ENCODE results near the gene KCNG2. TPM values are rescaled to one million over a fixed set of nuclear protein-coding genes. Genes with fewer than 3 reads are reported as not detected.

Gene KCNG2
- total RNA-seq, 2 experiments from 2014 or later: not detected

DNA sequence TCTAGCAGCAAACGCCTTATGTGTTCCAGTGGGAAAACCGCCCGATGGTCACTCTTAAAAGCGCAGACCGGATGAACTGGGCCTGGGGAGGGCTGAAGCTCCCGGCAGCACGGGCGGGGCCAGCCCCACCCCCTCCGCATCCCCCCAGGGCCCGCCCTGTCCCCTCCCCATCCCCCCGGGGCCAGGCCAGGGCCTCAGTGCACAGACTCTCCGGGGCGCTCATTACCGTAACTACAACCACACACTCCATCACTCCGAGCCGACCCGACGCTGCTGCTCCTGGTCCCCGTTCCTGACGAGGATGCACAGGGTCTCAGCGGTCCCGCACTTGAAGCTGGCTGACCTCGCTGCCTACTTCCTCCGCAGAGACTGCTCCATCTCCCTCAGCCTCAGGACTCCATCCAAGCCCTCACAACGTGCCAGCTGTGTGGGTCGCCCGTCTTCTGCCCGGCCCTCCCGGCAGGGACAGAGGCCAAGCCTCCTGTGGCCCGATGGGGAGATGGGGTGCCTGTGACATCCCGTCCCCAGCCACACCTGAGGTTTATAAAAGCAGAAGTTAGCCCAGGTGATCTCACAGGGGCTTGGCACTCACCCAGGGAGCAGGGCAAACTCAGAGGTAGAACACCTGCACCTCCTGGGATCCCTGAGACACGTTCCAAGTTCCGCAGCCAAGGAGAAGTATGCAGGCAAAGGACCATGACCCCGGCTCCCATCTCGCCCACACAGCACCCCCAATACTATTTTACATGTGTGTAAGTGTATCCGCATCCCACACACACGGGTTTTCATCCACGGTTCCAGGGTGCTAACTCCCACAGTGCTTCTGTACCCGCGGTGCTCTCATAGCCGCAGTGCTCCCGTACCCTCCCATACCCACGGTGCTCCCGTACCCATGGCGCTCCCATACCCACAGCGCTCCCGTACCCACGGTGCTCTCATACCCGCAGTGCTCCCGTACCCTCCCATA, 117.7 kb downstream of the KCNG2 start:
- Mint-ChIP-seq H3K9me3 (peaks cover 7% of the 10 kb centered on the region), H3K27ac (no peak overlapping the region), H3K4me3 (no peak overlapping the region), H3K36me3 (ENCODE audit: low read depth) (peaks cover 44% of the 10 kb centered on the region), H3K4me1 (peaks cover 32% of the 10 kb centered on the region), H3K27me3 (no peaks in the 10 kb centered on the region)
- CTCF ChIA-PET: interaction anchor here (1.1 kb wide), 1 partner anchor 14 kb away, joined by 3 read pairs; no protein-coding TSS in a partner anchor
- POLR2A ChIA-PET: no interaction called here
- no peak for DNase-seq

DNA sequence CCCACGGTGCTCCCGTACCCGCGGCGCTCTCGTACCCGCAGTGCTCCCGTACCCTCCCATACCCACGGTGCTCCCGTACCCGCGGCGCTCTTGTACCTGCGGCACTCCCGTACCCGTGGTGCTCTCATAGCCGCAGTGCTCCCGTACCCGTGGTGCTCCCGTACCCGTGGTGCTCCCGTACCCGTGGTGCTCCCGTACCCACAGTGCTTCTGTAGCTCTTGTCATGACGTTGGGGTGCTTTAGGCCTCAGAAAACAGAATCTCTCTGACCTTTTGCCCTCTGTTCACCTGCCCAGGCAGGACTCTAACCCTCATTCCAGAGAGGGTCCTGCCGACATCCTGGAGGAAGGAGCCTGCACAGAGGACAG, 118.4 kb downstream of the KCNG2 start:
- Mint-ChIP-seq H3K27me3 (no peaks in the 10 kb centered on the region), H3K36me3 (ENCODE audit: low read depth) (peaks cover 40% of the 10 kb centered on the region), H3K9me3 (peaks cover 7% of the 10 kb centered on the region), H3K27ac (no peak overlapping the region), H3K4me1 (peaks cover 29% of the 10 kb centered on the region), H3K4me3 (no peak overlapping the region)
- DNase-seq: no peak
- ChIA-PET POLR2A (no interaction called here), CTCF (interaction anchor here (0.7 to 1.1 kb wide), 2 partner anchors 14 to 254 kb away, joined by 3 read pairs; no protein-coding TSS in a partner anchor)

GRCh38 chr18:79916546-79917168, 118.9 kb downstream of the KCNG2 start:
- DNase-seq: no peak
- Mint-ChIP-seq H3K36me3 (ENCODE audit: low read depth) (peaks cover 40% of the 10 kb centered on the region), H3K4me1 (peaks cover 29% of the 10 kb centered on the region), H3K27me3 (no peaks in the 10 kb centered on the region), H3K4me3 (no peak overlapping the region), H3K27ac (no peak overlapping the region), H3K9me3 (peaks cover 7% of the 10 kb centered on the region)
- ChIA-PET CTCF (interaction anchor here (0.7 to 1.1 kb wide), 2 partner anchors 13 to 253 kb away, joined by 3 read pairs; no protein-coding TSS in a partner anchor), POLR2A (no interaction called here)

DNA sequence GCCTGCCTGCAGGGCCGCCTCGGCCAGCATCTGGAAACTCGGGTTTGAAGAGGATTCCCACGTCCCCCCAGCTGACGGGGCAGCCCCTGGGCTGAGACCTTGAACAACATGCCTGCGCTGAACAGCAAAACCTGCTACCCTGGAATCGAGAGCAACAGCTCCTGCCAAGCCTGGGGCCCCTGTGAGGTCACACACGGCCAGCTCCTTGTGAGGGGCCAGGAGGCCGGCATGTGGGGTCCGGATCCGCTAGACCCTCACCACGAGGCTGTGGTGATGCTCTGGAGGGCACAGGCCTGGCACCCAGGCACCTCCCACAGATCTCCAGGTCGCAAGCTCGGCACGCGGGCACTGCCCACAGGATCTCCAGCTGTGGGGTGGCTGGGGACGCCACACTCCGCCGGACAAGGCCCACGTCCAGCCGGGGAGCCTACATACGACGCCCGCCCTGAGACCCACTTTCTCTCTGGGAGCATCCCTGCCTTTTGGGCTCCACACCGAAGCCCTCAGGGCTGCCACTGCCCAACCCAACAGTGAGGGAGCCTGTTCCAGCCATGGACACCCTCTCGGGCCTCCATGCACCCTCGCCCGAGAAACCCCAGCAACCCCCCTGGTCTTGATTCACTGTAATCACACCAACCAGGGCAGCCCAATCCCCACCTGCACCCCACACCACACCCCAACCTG, 119.6 kb downstream of the KCNG2 start:
- ChIA-PET CTCF (no interaction called here), POLR2A (no interaction called here)
- Mint-ChIP-seq H3K27me3 (no peaks in the 10 kb centered on the region), H3K27ac (no peak overlapping the region), H3K4me3 (no peak overlapping the region), H3K9me3 (peaks cover 7% of the 10 kb centered on the region), H3K36me3 (ENCODE audit: low read depth) (peaks cover 41% of the 10 kb centered on the region), H3K4me1 (peaks cover 26% of the 10 kb centered on the region)
- no peak for DNase-seq

- H3K9me3 Mint-ChIP-seq: peaks cover 7% of the 10 kb centered on the region
- H3K4me3 Mint-ChIP-seq: no peak overlapping the region
- ChIA-PET POLR2A (no interaction called here), CTCF (interaction anchor here (1.1 kb wide), 1 partner anchor 11 kb away, joined by 4 read pairs; no protein-coding TSS in a partner anchor)
- peaks cover 39% of the 10 kb centered on the region for H3K36me3 Mint-ChIP-seq (ENCODE audit: low read depth)
- H3K27me3 Mint-ChIP-seq: no peaks in the 10 kb centered on the region
- no peak for DNase-seq
- H3K4me1 Mint-ChIP-seq: peaks cover 19% of the 10 kb centered on the region
- H3K27ac Mint-ChIP-seq: no peak overlapping the region
Observed at GRCh38 chr18:79917853-79918614, 120.3 kb downstream of the KCNG2 start.

- CTCF ChIA-PET: interaction anchor here (1.1 kb wide), 1 partner anchor 10 kb away, joined by 4 read pairs; no protein-coding TSS in a partner anchor
- peaks cover 39% of the 10 kb centered on the region for H3K36me3 Mint-ChIP-seq (ENCODE audit: low read depth)
- H3K27me3 Mint-ChIP-seq: no peaks in the 10 kb centered on the region
- H3K4me1 Mint-ChIP-seq: peaks cover 13% of the 10 kb centered on the region
- H3K9me3 Mint-ChIP-seq: peaks cover 7% of the 10 kb centered on the region
- POLR2A ChIA-PET: no interaction called here
- H3K27ac Mint-ChIP-seq: no peak overlapping the region
- no peak overlapping the region for H3K4me3 Mint-ChIP-seq
- no peak for DNase-seq
Observed at GRCh38 chr18:79918615-79919011, 120.9 kb downstream of the KCNG2 start.

GRCh38 chr18:79919089-79919488, 121.4 kb downstream of the KCNG2 start:
- Mint-ChIP-seq H3K4me1 (peaks cover 9% of the 10 kb centered on the region), H3K27me3 (no peaks in the 10 kb centered on the region), H3K36me3 (ENCODE audit: low read depth) (peaks cover 43% of the 10 kb centered on the region), H3K27ac (no peak overlapping the region), H3K9me3 (peaks cover 7% of the 10 kb centered on the region), H3K4me3 (no peak overlapping the region)
- no peak for DNase-seq
- CTCF ChIA-PET: interaction anchor here (1.1 kb wide), 1 partner anchor 10 kb away, joined by 4 read pairs; no protein-coding TSS in a partner anchor
- POLR2A ChIA-PET: no interaction called here

DNA sequence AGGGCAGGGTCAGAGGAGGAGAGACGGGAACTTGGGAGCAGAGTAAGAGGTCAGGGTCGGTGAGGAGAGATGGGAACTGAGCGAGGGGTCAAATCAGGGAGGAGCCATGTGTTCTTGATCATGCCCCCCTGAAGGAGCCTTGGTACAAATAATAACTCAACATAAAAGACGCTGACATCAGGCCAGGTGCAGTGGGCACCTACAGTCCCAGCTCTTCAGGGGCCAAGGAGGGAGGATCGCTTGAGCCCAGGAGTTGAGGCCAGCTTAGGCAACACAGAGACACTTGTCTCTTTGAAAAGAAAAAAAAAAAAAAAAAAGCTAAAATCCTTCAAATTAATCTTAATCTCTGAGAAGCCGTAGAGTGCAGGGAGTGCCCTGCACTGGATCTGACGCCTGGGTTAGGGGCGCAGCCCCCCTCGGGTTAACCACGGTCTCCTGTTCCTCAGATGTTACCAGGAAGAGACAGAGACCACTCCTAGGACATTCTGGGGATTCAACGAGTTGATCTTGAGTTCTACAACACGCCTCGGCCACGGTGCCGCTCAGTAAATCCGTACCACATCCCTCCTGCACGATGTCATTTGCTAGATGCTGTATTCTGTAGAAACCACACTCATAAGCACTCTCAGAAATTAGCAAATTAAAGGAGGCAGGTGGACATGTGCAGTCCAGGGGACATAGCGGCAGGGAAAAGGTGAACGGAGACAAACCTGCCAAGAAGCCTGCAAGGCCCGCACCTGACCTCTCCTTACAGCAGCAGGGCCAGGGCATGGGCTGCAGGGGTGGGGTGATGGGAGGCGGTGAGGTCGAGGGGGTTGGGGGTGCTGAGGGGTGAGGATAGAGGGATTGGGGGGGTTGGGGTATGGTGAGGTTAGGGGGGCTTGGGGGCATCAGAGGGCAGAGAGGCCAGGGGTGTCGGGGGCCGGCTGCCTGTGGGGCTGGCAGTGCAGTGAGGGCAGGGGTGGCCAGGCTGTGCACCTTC, 124.5 kb downstream of the KCNG2 start:
- Mint-ChIP-seq H3K4me3 (no peak overlapping the region), H3K4me1 (no peaks in the 10 kb centered on the region), H3K36me3 (ENCODE audit: low read depth) (peaks cover 27% of the 10 kb centered on the region), H3K9me3 (no peaks in the 10 kb centered on the region), H3K27me3 (no peaks in the 10 kb centered on the region), H3K27ac (no peak overlapping the region)
- no peak for DNase-seq
- ChIA-PET POLR2A (no interaction called here), CTCF (no interaction called here)

- no peaks in the 10 kb centered on the region for H3K9me3 Mint-ChIP-seq
- no peak overlapping the region for H3K27ac Mint-ChIP-seq
- no peak overlapping the region for H3K4me3 Mint-ChIP-seq
- peaks cover 23% of the 10 kb centered on the region for H3K36me3 Mint-ChIP-seq (ENCODE audit: low read depth)
- CTCF ChIA-PET: no interaction called here
- POLR2A ChIA-PET: no interaction called here
- no peaks in the 10 kb centered on the region for H3K4me1 Mint-ChIP-seq
- no peak for DNase-seq
- H3K27me3 Mint-ChIP-seq: no peaks in the 10 kb centered on the region
Observed at GRCh38 chr18:79922971-79923411, 125.3 kb downstream of the KCNG2 start.

GRCh38 chr18:79923896-79924585, 126.3 kb downstream of the KCNG2 start:
- no peaks in the 10 kb centered on the region for H3K4me1 Mint-ChIP-seq
- H3K36me3 Mint-ChIP-seq (ENCODE audit: low read depth): peaks cover 29% of the 10 kb centered on the region
- H3K27ac Mint-ChIP-seq: no peak overlapping the region
- H3K9me3 Mint-ChIP-seq: peaks cover 5% of the 10 kb centered on the region
- POLR2A ChIA-PET: no interaction called here
- no peak overlapping the region for H3K4me3 Mint-ChIP-seq
- CTCF ChIA-PET: interaction anchor here (0.6 kb wide), 1 partner anchor 66 kb away, joined by 3 read pairs; no protein-coding TSS in a partner anchor
- no peak for DNase-seq
- H3K27me3 Mint-ChIP-seq: no peaks in the 10 kb centered on the region
